A549 (cell line): ENCODE measurements around the gene SLC12A8. TPM values are rescaled to one million over a fixed set of nuclear protein-coding genes. Genes with fewer than 3 reads are reported as not detected.

Experiments used
- ATAC-seq, 2 experiments: fragments of 200-7000 bp in 1 of 2; fragments of >200 bp in 1 of 2; cut with Nextera tagmentation in 1 of 2; cut with Tn5 transposase in 1 of 2; 3 replicates each; pipeline versions ENCODE4 v1.8.0 to v1.9.1; 2018 to 2020; ENCODE audit warnings: mild to moderate bottlenecking in 1 of 2, moderate library complexity in 1 of 2
- CTCF ChIA-PET: fragments of 300-600 bp; sonication (Branson Sonifier 250); formaldehyde crosslinking; extraction: SDS; loops from one replicate; lab custom pipeline; 2021; ENCODE audit warnings: antibody characterized with exemption, inconsistent platforms; lab: Yijun Ruan, JAX
- POLR2A ChIA-PET: fragments of 350-600 bp; formaldehyde crosslinking; extraction: SDS; loops from one replicate; lab custom pipeline; 2021; ENCODE audit warnings: antibody characterized with exemption, inconsistent platforms; lab: Yijun Ruan, JAX
- DNase-seq, 2 experiments: peaks; one replicate each; pipeline versions ENCODE4 v3.0.0 to v3.0.0-alpha.2; 2011 to 2016; ENCODE audit warnings: low read depth in 1 of 2, low spot score in 1 of 2
- FAIRE-seq: peaks from 2 replicates; lab custom pipeline; 2011; peaks lifted over from hg19 to GRCh38; lab: Jason Lieb, UNC
- H3K27ac ChIP-seq, 2 experiments: fragments of >200 bp; sonication (Bioruptor Twin); formaldehyde crosslinking; 3 replicates each; pipeline ENCODE4 v1.5.1; 2016 to 2017
- H3K4me1 ChIP-seq: fragments of >200 bp; sonication (Bioruptor Twin); formaldehyde crosslinking; 3 replicates; pipeline ENCODE4 v1.6.1; 2016
- H3K4me2 ChIP-seq: fragments of >200 bp; sonication (Bioruptor Twin); formaldehyde crosslinking; 3 replicates; pipeline ENCODE4 v1.6.1; 2016
- H3K4me3 ChIP-seq: fragments of >200 bp; sonication (Bioruptor Twin); formaldehyde crosslinking; 3 replicates; pipeline ENCODE4 v1.5.1; 2016
- H3K9me3 ChIP-seq: fragments of >200 bp; sonication (Bioruptor Twin); formaldehyde crosslinking; 3 replicates; pipeline ENCODE4 v1.6.1; 2016
- CBX2 ChIP-seq: fragments of 200-600 bp; sonication (generic); IDR thresholded peaks from 2 replicates; pipeline ENCODE4 v1.6.1; 2016; ENCODE audit warnings: low read depth, mild to moderate bottlenecking, borderline replicate concordance
- CBX8 ChIP-seq: fragments of 200-600 bp; sonication (generic); IDR thresholded peaks from 2 replicates; pipeline ENCODE4 v1.6.1; 2016
- EHF ChIP-seq: fragments of 250-450 bp; sonication (Bioruptor Pico); IDR thresholded peaks from 2 replicates; pipeline ENCODE4 v1.5.0; 2020; ENCODE audit warnings: mild to moderate bottlenecking
- FOXS1 ChIP-seq: fragments of 250-450 bp; sonication (Bioruptor Pico); IDR thresholded peaks from 2 replicates; pipeline ENCODE4 v1.5.0; 2020; ENCODE audit warnings: mild to moderate bottlenecking, moderate library complexity
- GATA3 ChIP-seq: IDR thresholded peaks from 2 replicates; pipeline ENCODE4 v1.6.1; 2012; ENCODE audit warnings: borderline replicate concordance
- HDAC2 ChIP-seq: fragments of 200-600 bp; sonication (generic); IDR thresholded peaks from 2 replicates; pipeline ENCODE4 v1.6.1; 2016
- HOXB13 ChIP-seq: fragments of 250-450 bp; sonication (Bioruptor Pico); IDR thresholded peaks from 2 replicates; pipeline ENCODE4 v1.5.0; 2020; ENCODE audit warnings: low read depth, mild to moderate bottlenecking, moderate library complexity
- HOXB5 ChIP-seq: fragments of 250-450 bp; sonication (Bioruptor Pico); IDR thresholded peaks from 2 replicates; pipeline ENCODE4 v1.5.0; 2020; ENCODE audit warnings: mild to moderate bottlenecking, moderate library complexity
- JUNB ChIP-seq: fragments of >200 bp; sonication (Bioruptor Twin); formaldehyde crosslinking; IDR thresholded peaks from 2 replicates; pipeline ENCODE4 v1.6.1; 2016
- NFE2L2 ChIP-seq: fragments of 150-350 bp; conservative IDR thresholded peaks from 2 replicates; pipeline ENCODE4 v1.6.1; 2014; ENCODE audit warnings: low read length
- NPAS2 ChIP-seq: fragments of 250-450 bp; sonication (Bioruptor Pico); IDR thresholded peaks from 2 replicates; pipeline ENCODE4 v1.8.0; 2022; ENCODE audit warnings: mild to moderate bottlenecking, moderate library complexity, borderline replicate concordance
- PBX3 ChIP-seq: IDR thresholded peaks from 2 replicates; pipeline ENCODE4 v1.6.1; 2012
- POLR2A ChIP-seq: IDR thresholded peaks from 2 replicates; pipeline ENCODE4 v1.6.1; 2012; ENCODE audit warnings: mild to moderate bottlenecking, low read length
- RAD21 ChIP-seq, 2 experiments: fragments of >200 bp in 1 of 2; sonication (Bioruptor Twin) in 1 of 2; formaldehyde crosslinking in 1 of 2; IDR thresholded peaks in 1 of 2; conservative IDR thresholded peaks in 1 of 2; 2 replicates in 1 of 2; 3 replicates in 1 of 2; pipeline ENCODE4 v1.6.1; 2012 to 2018; ENCODE audit warnings: inconsistent platforms in 1 of 2
- REST ChIP-seq: fragments of 200-600 bp; sonication (generic); IDR thresholded peaks from 2 replicates; pipeline ENCODE4 v1.6.1; 2016; ENCODE audit warnings: antibody characterized with exemption, mild to moderate bottlenecking, moderate library complexity
- ZSCAN20 ChIP-seq: fragments of 250-450 bp; sonication (Bioruptor Pico); IDR thresholded peaks from 2 replicates; pipeline ENCODE4 v1.8.0; 2022; ENCODE audit warnings: mild to moderate bottlenecking, moderate library complexity
- WGBS: methylation state at CpG from one replicate; pipeline ENCODE4 v1.1.6; 2017; ENCODE audit errors: missing lambda C conversion rate; 5-methylcytosine and 5-hydroxymethylcytosine counted together
- polyA plus RNA-seq, 4 experiments: library from polyadenylated mRNA; depleted of rRNA in 3 of 4; stranded (reverse); fragments of >200 nt; fragmentation: RNase III in 1 of 4; extraction: RNeasy Plus Mini Kit Qiagen cat#74134 plus additional on column Dnase treatment in 1 of 4; gene quantifications; 2 replicates in 3 of 4; 3 replicates in 1 of 4; pipeline ENCODE4 v1.2.3, GENCODE V29; 2011 to 2017
- TF ChIP-seq, protein P1 (sequence below): IDR thresholded peaks from 2 replicates; pipeline ENCODE4 v1.6.1; 2012

Gene SLC12A8
- polyA plus RNA-seq, 2 of the 4 experiments (the other 2 are of a cell fraction): 1.1 to 4.2 TPM

DNA sequence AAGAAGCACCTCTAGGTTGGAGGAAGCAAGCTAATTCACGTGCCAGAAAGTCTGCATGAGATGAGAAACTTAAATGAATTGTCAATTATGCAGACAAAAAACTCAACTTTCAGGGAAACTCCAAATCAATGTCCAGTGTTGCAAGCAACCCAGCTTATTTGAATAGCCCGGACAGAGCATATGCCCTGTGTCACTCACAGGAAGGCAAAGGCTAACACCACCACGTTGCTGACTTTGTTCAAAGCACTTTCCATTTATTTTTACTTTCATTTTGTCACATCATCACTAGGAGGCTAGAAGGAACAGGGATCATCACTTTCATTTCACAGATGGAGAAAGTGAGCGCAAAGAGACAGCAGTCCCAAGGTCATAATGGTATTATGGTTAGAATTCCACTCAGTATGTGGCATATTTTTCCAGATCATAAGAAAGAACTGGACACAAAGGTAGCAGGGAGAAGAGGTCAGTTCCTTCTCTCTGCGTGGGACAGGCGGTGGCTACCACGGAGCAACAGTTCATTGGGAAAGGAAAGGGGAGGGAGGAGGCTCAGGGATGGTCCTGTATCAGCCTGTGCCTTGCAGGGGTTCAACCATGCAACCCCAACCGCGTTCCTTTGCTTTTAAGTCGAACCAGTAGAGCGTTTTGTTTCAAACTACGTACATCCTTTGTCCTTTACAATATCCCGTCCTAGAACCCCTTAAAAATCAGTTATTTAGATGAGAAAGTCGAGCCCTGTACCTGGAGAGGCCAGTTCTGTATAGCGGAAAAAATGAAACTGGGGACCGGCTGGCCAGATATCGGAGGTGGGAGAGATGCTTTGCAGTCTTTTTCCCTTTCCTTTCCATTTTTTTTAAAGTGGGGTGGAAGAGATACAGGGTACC, 157.9 kb downstream of the SLC12A8 start (continued):
- TF ChIP-seq REST: no peak
- TF ChIP-seq GATA3: no peak
- TF ChIP-seq HOXB13 (CRISPR knock-in tag): no peak
- TF ChIP-seq, protein P1, sequence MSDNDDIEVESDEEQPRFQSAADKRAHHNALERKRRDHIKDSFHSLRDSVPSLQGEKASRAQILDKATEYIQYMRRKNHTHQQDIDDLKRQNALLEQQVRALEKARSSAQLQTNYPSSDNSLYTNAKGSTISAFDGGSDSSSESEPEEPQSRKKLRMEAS: no peak
- no peak for TF ChIP-seq CBX8
- TF ChIP-seq RAD21 (conservative IDR thresholded peaks at IDR 0.05 in 1 of 2, IDR thresholded peaks at IDR 0.05 in 1 of 2): no peak
- TF ChIP-seq FOXS1 (CRISPR knock-in tag): no peak

GRCh38 chr3:125054062-125054448, 158.5 kb downstream of the SLC12A8 start:
- TF ChIP-seq PBX3: no peak
- TF ChIP-seq CBX2: no peak
- no peak for TF ChIP-seq ZSCAN20 (CRISPR knock-in tag)
- no peak for TF ChIP-seq POLR2A
- TF ChIP-seq GATA3: no peak
- TF ChIP-seq HOXB5 (CRISPR knock-in tag): no peak
- no peak for TF ChIP-seq NFE2L2
- TF ChIP-seq, all 56 proteins: peak for 0
- 91% methylated on average over 7 of the region's 7 CpGs for WGBS
- FAIRE-seq: no peak
- Histone ChIP-seq H3K4me2 (peak overlapping the region; percentile 99), H3K4me1 (peaks cover 40% of the 10 kb centered on the region), H3K4me3 (peak overlapping the region; percentile 81), H3K9me3 (no peaks in the 10 kb centered on the region), H3K27ac (no peak overlapping the region)
- ChIA-PET POLR2A (interaction anchor here (1.0 kb wide), 1 partner anchor 9 kb away, joined by 4 read pairs; no protein-coding TSS in a partner anchor), CTCF (interaction anchor here (0.6 to 1.6 kb wide), 3 partner anchors 9 to 384 kb away, joined by 3 read pairs; no protein-coding TSS in a partner anchor)
- DNase-seq: no peak
- ATAC-seq: no peak

GRCh38 chr3:125053304-125053699, 159.2 kb downstream of the SLC12A8 start:
- no peak for DNase-seq
- TF ChIP-seq NPAS2 (CRISPR knock-in tag) (no peak), CBX2 (no peak), EHF (CRISPR knock-in tag) (no peak), POLR2A (no peak), HDAC2 (no peak), HOXB13 (CRISPR knock-in tag) (no peak), JUNB (no peak), REST (no peak)
- FAIRE-seq: no peak
- ChIA-PET POLR2A (no interaction called here), CTCF (interaction anchor here (0.8 to 1.6 kb wide), 2 partner anchors 9 to 57 kb away, joined by 3 to 4 read pairs; no protein-coding TSS in a partner anchor)
- H3K4me3 ChIP-seq: no peak overlapping the region
- no peak overlapping the region; the same call in 2 of the 3 replicates for H3K4me2 ChIP-seq
- H3K9me3 ChIP-seq: no peaks in the 10 kb centered on the region
- no peak overlapping the region for H3K27ac ChIP-seq
- peaks cover 40% of the 10 kb centered on the region for H3K4me1 ChIP-seq
- no peak for ATAC-seq
- WGBS: 94% methylated on average over 2 of the region's 2 CpGs
